IMR-90 (cell line): ENCODE measurements around the gene SLC48A1. TPM values are rescaled to one million over a fixed set of nuclear protein-coding genes. Genes with fewer than 3 reads are reported as not detected.
A peak's percentile ranks its signal among the peaks of the same experiment; 100 is the strongest.

Experiments
- ATAC-seq: fragments of 200-7000 bp; cut with Tn5 transposase; 2 replicates; pipeline ENCODE4 v1.9.1; 2020; ENCODE audit warnings: low read depth, mild to moderate bottlenecking, moderate library complexity
- BruUV-seq: library from RNA; stranded (reverse); fragments of 400-500 nt; replicated peaks from 2 replicates; lab custom pipeline; 2021; lab: Mats Ljungman, UMichigan
- CTCF ChIA-PET: fragments of 300-600 bp; formaldehyde crosslinking; extraction: SDS; loops from one replicate; lab custom pipeline; 2021; ENCODE audit warnings: antibody characterized with exemption; lab: Yijun Ruan, JAX
- POLR2A ChIA-PET: fragments of 300-600 bp; sonication (Branson Sonifier 250); formaldehyde crosslinking; loops from one replicate; lab custom pipeline; 2022; ENCODE audit warnings: antibody characterized with exemption; ENCODE audit not compliant: unreplicated experiment; lab: Charles Lee
- DNase-seq: peaks from one replicate; pipeline ENCODE4 v3.0.0; 2013
- H2AFZ ChIP-seq: replicated peaks from 2 replicates; pipeline ENCODE3; 2013; ENCODE audit warnings: low read length, mild to moderate bottlenecking; ENCODE audit not compliant: poor library complexity
- H2AK5ac ChIP-seq: 2 replicates; pipeline ENCODE4 v1.6.1; 2013; ENCODE audit warnings: low read depth, low read length, inconsistent platforms
- H2AK9ac ChIP-seq: replicated peaks from 2 replicates; pipeline ENCODE3; 2013; ENCODE audit warnings: mild to moderate bottlenecking, low read depth, low read length, moderate library complexity; ENCODE audit not compliant: poor library complexity
- H2BK120ac ChIP-seq: 2 replicates; pipeline ENCODE4 v1.6.1; 2013; ENCODE audit warnings: low read depth, low read length, inconsistent platforms
- H2BK15ac ChIP-seq: 3 replicates; pipeline ENCODE4 v1.6.1; 2013; ENCODE audit warnings: low read depth, low read length, inconsistent platforms
- H2BK20ac ChIP-seq: 2 replicates; pipeline ENCODE4 v1.6.1; 2013; ENCODE audit warnings: low read depth, mild to moderate bottlenecking, inconsistent platforms, low read length, moderate library complexity
- H2BK5ac ChIP-seq: 2 replicates; pipeline ENCODE4 v1.6.1; 2013; ENCODE audit warnings: mild to moderate bottlenecking, low read depth, low read length, inconsistent platforms; ENCODE audit not compliant: poor library complexity, severe bottlenecking
- H3K14ac ChIP-seq: replicated peaks from 2 replicates; pipeline ENCODE4 v1.6.1; 2013; ENCODE audit warnings: low read depth, low read length, inconsistent platforms
- H3K18ac ChIP-seq: 2 replicates; pipeline ENCODE4 v1.6.1; 2013; ENCODE audit warnings: low read depth, low read length, control low read depth
- H3K23ac ChIP-seq: 2 replicates; pipeline ENCODE4 v1.6.1; 2013; ENCODE audit warnings: low read depth, low read length, inconsistent platforms
- H3K27ac ChIP-seq: 2 replicates; pipeline ENCODE4 v1.5.1; 2013; ENCODE audit warnings: mild to moderate bottlenecking, control low read depth, low read length; ENCODE audit not compliant: insufficient read depth
- H3K27me3 ChIP-seq: 2 replicates; pipeline ENCODE4 v1.6.1; 2013; ENCODE audit warnings: low read length; ENCODE audit not compliant: control insufficient read depth, insufficient read depth
- H3K36me3 ChIP-seq: 2 replicates; pipeline ENCODE4 v1.6.1; 2013; ENCODE audit warnings: low read length, mixed read lengths; ENCODE audit not compliant: control insufficient read depth, insufficient read depth
- H3K4ac ChIP-seq: 2 replicates; pipeline ENCODE4 v1.6.1; 2013; ENCODE audit warnings: low read depth, low read length, inconsistent platforms
- H3K4me1 ChIP-seq: 2 replicates; pipeline ENCODE4 v1.6.1; 2013; ENCODE audit warnings: low read length, mixed read lengths; ENCODE audit not compliant: control insufficient read depth, insufficient read depth
- H3K4me2 ChIP-seq: 2 replicates; pipeline ENCODE4 v1.6.1; 2013; ENCODE audit warnings: low read depth, mild to moderate bottlenecking, control low read depth, low read length, moderate library complexity
- H3K4me3 ChIP-seq: 2 replicates; pipeline ENCODE4 v1.5.1; 2013; ENCODE audit warnings: low read depth, mild to moderate bottlenecking, control low read depth, low read length, moderate library complexity; ENCODE audit not compliant: insufficient read depth
- H3K56ac ChIP-seq: 2 replicates; pipeline ENCODE4 v1.6.1; 2013; ENCODE audit warnings: low read length, inconsistent platforms; ENCODE audit not compliant: insufficient read depth; ENCODE audit errors: extremely low read depth
- H3K79me1 ChIP-seq, 2 experiments: 2 replicates each; pipeline ENCODE4 v1.6.1; 2013; ENCODE audit warnings: low read length in 2 of 2, inconsistent platforms in 1 of 2, low read depth in 1 of 2
- H3K9ac ChIP-seq: 2 replicates; pipeline ENCODE4 v1.6.1; 2013; ENCODE audit warnings: low read depth, low read length, control low read depth
- H3K9me1 ChIP-seq: 2 replicates; pipeline ENCODE4 v1.6.1; 2013; ENCODE audit warnings: low read length, inconsistent platforms; ENCODE audit not compliant: insufficient read depth
- H3K9me3 ChIP-seq: 2 replicates; pipeline ENCODE4 v1.6.1; 2013; ENCODE audit warnings: low read length; ENCODE audit not compliant: control insufficient read depth, insufficient read depth
- H4K20me1 ChIP-seq: 2 replicates; pipeline ENCODE4 v1.6.1; 2013; ENCODE audit warnings: low read length, inconsistent platforms; ENCODE audit not compliant: insufficient read depth
- H4K5ac ChIP-seq: 2 replicates; pipeline ENCODE4 v1.6.1; 2013; ENCODE audit warnings: mild to moderate bottlenecking, low read depth, low read length, control low read depth
- H4K8ac ChIP-seq, 2 experiments: 2 replicates each; pipeline ENCODE4 v1.6.1; 2013; ENCODE audit warnings: low read depth in 2 of 2, low read length in 2 of 2, control low read depth in 1 of 2, inconsistent platforms in 1 of 2
- H4K91ac ChIP-seq: 2 replicates; pipeline ENCODE4 v1.6.1; 2013; ENCODE audit warnings: low read depth, low read length, inconsistent platforms; ENCODE audit not compliant: insufficient read depth
- MAFK ChIP-seq: IDR thresholded peaks from 2 replicates; pipeline ENCODE4 v1.6.1; 2012; ENCODE audit warnings: low read depth, low read length, improper control_type of control experiment
- MAZ ChIP-seq: IDR thresholded peaks from 2 replicates; pipeline ENCODE4 v1.6.1; 2012; ENCODE audit warnings: low read depth, mild to moderate bottlenecking, low read length, improper control_type of control experiment, moderate library complexity, borderline replicate concordance
- MXI1 ChIP-seq: IDR thresholded peaks from 2 replicates; pipeline ENCODE4 v1.6.1; 2012; ENCODE audit warnings: low read depth, mild to moderate bottlenecking, low read length, moderate library complexity, borderline replicate concordance
- NFE2L2 ChIP-seq: fragments of 150-350 bp; IDR thresholded peaks from 2 replicates; pipeline ENCODE4 v1.6.1; 2016; ENCODE audit warnings: low read depth, mild to moderate bottlenecking, low read length
- RCOR1 ChIP-seq: IDR thresholded peaks from 2 replicates; pipeline ENCODE4 v1.6.1; 2012; ENCODE audit warnings: mild to moderate bottlenecking, low read length, improper control_type of control experiment; ENCODE audit not compliant: insufficient replicate concordance
- WGBS, 2 experiments: methylation state at CpG; one replicate each; pipeline versions ENCODE4 v1.1.5 to v1.1.7; 2013; ENCODE audit warnings: missing lambda C conversion rate in 2 of 2; ENCODE audit not compliant: insufficient read length in 1 of 2; ENCODE audit errors: extremely low coverage in 2 of 2; 5-methylcytosine and 5-hydroxymethylcytosine counted together
- dilution Hi-C: fragments of 300-500 bp; cut with HindIII; formaldehyde crosslinking; loops from one replicate; pipeline ENCODE4 v1.14.3; 2018; ENCODE audit warnings: low sequenced_read_pairs; ENCODE audit not compliant: unreplicated experiment
- in situ Hi-C: fragments of 300-500 bp; cut with MboI; formaldehyde crosslinking; loops from 3 replicates; pipeline ENCODE4 v1.14.3; 2019; ENCODE audit warnings: low sequenced_read_pairs, inconsistent platforms, mixed read lengths
- intact Hi-C: fragments of 100-400 bp; cut with micrococcal nuclease; formaldehyde crosslinking; loops from 2 replicates; pipeline ENCODE4 v1.10.0; 2022
- polyA plus RNA-seq, 3 experiments: library from polyadenylated mRNA; depleted of rRNA; stranded (reverse); fragments of >200 nt; gene quantifications; 2 replicates each; pipeline ENCODE4 v1.2.3, GENCODE V29; 2012; ENCODE audit warnings: low replicate concordance in 1 of 3
- total RNA-seq: library from RNA; depleted of rRNA; stranded (reverse); fragments of >200 nt; gene quantifications from 2 replicates; pipeline ENCODE4 v1.2.3, GENCODE V29; 2012

Gene SLC48A1
- total and polyA plus RNA-seq, 2 of the 4 experiments (the other 2 are of a cell fraction), result 4.8 to 5.9 TPM

GRCh38 chr12:47729233-47729632 lies 43.8 kb upstream of the SLC48A1 start:
- Histone ChIP-seq H3K14ac (no peak overlapping the region), H2BK15ac (peak overlapping the region; percentile 76; the same call in 1 of the 3 replicates), H3K9ac (no peak overlapping the region), H4K91ac (no peak overlapping the region), H3K4me2 (no peak overlapping the region), H3K4me3 (no peak overlapping the region), H2AK5ac (peak overlapping the region; percentile 44; the same call in 1 of the 2 replicates), H3K9me1 (peaks cover 25% of the 10 kb centered on the region), H3K4ac (no peak overlapping the region), H3K27ac (no peak overlapping the region), H4K5ac (no peak overlapping the region), H3K56ac (no peak overlapping the region), H2BK20ac (no peak overlapping the region), H3K27me3 (no peaks in the 10 kb centered on the region), H3K36me3 (no peaks in the 10 kb centered on the region), H3K4me1 (peaks cover 23% of the 10 kb centered on the region), H4K20me1 (no peaks in the 10 kb centered on the region), H2AFZ (peak overlapping the region; percentile 18), H3K9me3 (no peaks in the 10 kb centered on the region), H2BK5ac (no peak overlapping the region), H4K8ac (no peak overlapping the region), H3K79me1 (no peaks in the 10 kb centered on the region), H3K18ac (no peak overlapping the region), H3K23ac (no peak overlapping the region), H2AK9ac (no peak overlapping the region), H2BK120ac (no peak overlapping the region)
- ATAC-seq, result peak; percentile 40
- in situ Hi-C loops (loop anchor here (10.0 kb wide), 1 partner anchor 416 kb away; no protein-coding TSS in a partner anchor), intact Hi-C loops (no loop called here), dilution Hi-C loops (no loop called here)
- DNase-seq, result peak; percentile 87
- ChIA-PET POLR2A (interaction anchor here (0.6 kb wide), 1 partner anchor 14 kb away, joined by 8 read pairs; no protein-coding TSS in a partner anchor), CTCF (interaction anchor here (0.6 kb wide), 1 partner anchor 82 kb away, joined by 5 read pairs; no protein-coding TSS in a partner anchor)
- no TSS peak for BruUV-seq
- TF ChIP-seq MXI1, result 0 out of 2 replicates have a peak, but pooled peaks have one; percentile 11
- no peak for TF ChIP-seq MAFK
- no peak for TF ChIP-seq NFE2L2
- TF ChIP-seq RCOR1, result no peak
- no peak for TF ChIP-seq MAZ
- WGBS, 2 experiments, result 0% methylated on average over 1 of the region's 3 CpGs; no CpG with 5 or more reads in 1 of the 2 experiments
